Measurements from ENCODE around the gene CLMP.
A peak's percentile ranks its signal among the peaks of the same experiment; 100 is the strongest.

The CLMP gene

GRCh38 chr11:123188508-123189165 lies 6.4 kb downstream of the CLMP start:
- peak; percentile 98 for DNase-seq

DNA sequence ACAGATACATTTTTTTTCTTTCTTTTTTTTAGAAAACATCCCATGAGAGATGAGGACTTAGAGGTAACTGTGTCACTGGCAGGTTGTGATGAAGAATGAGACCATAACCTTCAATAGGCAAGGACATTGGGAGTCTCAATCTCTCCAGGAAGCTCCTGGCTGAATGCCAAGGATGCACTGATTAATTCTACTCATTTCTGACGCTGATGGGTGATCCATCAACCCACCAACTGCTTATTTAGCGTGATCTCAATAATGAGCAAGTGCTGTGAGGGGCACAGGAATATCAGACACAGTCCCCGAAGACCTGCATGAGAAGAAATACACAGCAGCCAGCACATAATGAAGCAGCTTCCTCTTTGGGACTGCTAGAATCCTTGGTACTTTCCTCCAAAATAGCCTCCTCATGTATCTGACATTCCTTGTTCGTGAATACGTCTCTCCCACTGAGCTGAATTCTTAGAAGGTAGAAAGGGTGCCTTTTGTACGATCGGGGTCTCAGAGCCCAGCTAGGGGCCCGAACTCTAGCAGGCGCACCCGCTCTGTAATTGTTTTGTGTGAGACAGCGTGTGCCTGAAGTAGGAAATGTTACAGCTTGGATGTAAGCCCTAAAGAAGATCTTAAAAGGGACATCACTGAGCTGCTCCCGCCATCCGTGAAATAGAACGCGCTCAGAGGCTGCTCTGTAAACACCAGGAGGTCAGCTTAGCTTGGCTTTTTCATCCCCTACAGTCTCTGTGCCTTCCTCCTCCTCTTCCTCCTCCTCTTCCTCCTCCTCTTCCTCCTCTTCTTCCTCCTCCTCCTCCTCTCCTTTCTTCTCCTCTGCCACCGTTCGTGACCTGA lies 7.2 kb downstream of the CLMP start:
- peak; percentile 52 for DNase-seq

DNA sequence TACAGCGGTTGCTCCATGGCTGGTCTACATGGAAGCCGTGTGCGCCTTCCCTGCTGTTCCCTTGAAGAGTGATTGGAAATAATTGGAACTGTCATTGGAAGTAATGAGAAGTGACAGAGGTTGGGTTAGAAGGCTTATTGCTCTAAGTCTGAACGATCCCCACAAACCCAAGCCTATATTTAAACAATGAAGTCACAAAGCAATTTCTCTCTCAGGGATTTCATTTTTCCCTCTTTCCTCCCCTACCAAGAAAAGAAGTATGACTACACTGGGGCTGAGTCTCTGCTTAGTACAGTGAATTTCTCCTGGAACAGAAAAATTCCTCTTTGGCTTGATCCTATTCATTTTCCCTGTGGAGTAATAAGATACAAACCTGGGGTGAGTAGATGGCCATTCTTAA lies 7.8 kb downstream of the CLMP start:
- DNase-seq = no peak

GRCh38 chr11:123186286-123186685 lies 8.8 kb downstream of the CLMP start:
- DNase-seq = no peak

GRCh38 chr11:123185326-123185725 lies 9.7 kb downstream of the CLMP start:
- DNase-seq = no peak

DNA sequence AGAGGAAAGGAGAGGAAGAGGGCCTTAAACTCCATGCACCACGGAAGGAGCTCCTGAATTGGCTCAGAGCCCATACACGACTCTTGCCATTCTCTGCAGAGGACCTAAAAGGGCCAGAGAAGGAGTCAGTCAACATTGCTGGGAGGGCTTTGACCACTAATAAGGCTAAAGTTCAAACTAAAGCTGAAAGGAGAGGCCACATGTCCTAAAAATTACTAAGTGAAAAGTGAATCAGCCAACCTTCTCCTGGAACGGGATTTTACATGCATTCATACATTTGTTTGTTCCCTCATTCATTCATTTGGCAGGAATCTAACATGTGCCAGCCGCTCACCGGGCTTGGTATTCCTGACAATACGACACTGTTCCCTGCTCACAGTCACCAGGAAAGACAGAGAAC lies 10.5 kb downstream of the CLMP start:
- DNase-seq = peak; percentile 44

DNA sequence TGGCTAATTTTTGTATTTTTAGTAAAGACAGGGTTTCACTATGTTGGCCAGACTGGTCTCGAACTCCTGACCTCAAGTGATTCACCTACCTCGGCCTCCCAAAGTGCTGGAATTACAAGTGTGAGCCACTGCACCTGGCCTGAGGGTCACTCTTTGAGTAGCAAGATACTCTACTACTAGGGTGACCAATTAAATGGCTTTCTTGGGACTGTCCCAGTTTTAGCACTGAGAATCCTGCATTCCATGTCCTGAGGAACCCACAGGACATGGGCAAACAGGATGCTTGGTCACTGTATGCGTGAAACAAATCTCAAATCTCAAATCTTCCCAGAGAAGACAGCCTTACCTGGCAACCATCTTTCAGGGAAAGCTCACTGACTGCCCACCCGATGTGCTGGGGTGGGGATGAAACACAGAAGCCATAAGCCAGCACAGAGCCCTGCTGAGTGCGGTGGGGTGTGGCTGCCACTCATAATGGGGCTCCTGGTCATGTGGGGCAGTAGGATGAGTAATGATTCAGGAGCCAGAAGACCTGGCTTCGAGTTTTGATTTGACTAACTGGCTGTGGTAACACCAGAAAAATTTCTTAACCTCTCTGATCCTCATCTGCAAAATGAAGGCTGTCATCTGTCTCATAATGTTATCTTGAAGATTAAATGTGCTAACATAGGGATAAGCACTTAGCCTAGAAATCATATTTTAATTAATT lies 11.5 kb downstream of the CLMP start:
- peak; percentile 62 for DNase-seq

- no peak for DNase-seq
Observed at GRCh38 chr11:123181767-123182500, 13.1 kb downstream of the CLMP start.

DNA sequence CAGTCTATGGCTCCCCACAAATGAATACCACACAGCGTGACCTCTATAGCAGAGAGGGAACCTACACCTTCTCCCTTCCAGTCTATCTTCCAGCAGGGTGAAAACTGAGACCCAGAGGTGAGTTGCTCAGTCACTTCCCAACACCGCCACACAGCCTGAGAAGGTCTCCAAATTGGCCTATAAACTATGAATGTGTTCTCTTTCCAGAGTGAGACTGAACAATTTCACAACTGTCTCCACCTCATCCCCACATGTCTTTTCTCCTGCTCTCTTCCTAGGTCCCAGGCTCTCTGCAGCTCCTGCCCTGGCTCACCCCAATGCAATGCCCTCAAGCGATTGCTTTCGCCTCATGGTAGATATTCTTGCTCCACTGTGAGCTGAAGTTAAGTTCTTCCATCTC lies 14.0 kb downstream of the CLMP start:
- no peak for DNase-seq

- no peak for DNase-seq
Observed at GRCh38 chr11:123180574-123180973, 14.5 kb downstream of the CLMP start.

DNA sequence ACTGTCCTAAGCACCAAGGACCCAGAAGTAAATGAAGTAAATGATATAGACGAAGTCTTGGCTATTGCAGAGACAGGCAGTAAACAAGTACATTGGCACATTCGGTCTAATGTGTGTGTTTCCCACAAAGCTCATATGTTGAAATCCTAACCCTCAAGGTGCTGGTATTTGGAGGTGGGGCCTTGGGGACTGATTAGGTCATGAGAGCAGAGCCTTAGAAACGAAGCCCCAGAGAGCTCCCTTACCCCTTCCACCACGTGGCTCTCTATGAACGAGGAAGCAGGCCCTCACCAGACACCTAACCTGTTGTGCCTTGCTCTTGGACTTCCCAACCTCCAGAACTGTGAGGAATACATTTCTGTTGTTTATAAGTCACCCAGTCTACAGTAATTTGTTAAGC lies 14.9 kb downstream of the CLMP start:
- no peak for DNase-seq

DNA sequence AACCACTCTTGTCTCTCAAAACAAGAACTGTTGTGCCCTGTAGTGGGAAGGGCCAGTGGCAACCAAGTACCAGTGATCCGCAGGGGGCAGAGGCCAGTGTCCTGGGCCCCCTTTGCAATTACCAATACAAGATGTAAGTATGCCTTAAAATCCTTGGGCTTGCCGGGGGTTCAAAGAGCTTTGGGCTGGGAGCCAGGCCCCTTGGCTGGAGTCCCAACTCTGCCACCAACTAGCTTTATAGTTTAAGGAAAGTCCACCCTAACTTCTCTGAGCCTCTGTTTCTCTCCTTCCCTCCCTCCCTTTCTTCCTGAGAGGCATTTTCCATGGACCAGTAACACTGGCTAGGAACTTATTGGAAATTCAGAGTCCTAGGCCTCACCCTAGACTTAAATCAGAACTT lies 15.5 kb downstream of the CLMP start:
- no peak for DNase-seq

DNA sequence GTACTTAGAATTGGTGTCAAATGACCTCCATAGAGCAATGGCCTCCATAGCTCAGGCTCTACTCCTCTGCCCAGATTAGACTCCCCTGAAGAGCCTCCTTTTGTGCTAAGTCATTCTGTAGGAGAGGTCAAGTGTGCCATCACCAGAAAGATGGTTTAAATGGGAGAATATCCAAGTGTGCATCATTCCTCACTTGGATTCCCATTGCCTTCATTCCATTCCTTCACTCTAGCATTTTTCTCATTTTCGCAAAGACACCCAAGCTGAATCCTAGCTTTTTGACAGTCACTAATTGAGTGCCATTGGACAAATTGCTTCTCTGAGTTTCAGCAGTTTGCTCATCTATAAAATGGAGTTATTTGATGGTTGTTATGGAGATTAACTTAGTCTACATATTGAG lies 16.9 kb downstream of the CLMP start:
- no peak for DNase-seq

- no peak for DNase-seq
Observed at GRCh38 chr11:123176785-123177184, 18.3 kb downstream of the CLMP start.

DNA sequence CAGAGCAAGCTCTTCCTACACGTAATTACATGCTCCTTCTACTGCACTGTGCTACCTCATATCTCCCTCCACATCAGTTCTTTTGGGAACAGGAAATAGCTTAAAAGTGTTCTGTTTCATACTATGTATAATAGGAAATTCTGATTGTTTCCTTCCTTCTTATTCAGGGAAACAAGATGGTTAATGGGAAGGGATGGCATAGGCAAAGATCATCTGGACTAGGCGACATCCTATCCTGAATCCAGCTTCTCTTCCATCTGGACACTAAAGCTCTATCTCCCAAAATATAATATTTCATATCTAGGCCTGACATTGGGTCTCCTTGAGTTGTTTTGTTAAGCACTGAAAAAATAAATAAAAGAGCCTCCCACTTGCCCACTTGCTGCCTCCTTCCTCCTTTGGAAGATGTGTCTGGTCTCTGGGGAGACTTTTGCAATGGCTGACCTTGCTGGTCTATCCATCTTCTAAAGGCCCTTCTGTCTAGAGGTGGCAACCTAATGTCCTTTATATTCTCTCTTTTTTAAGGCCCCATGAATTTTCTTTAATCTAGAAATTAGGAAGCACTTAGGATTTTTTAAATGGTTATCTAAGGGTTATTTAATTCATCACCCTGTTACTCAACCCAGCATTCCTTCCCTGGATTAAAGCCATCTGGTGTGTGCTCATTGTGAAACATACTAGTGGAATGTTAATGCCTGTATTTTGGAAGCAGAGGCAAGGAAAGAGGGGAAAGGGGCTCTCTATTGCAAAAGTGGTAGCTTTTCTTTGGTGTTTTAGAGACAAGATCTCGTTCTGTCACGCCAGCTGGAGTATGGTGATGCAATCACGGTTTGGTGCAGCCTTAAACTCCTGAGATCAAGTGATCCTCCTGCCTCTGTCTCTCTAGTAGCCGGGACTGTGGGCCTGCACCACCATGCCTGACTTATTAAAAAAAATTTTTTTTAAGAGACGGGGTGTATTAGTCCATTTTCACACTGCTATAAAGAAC lies 20.6 kb downstream of the CLMP start:
- DNase-seq = peak; percentile 98

GRCh38 chr11:123173856-123174186 lies 21.2 kb downstream of the CLMP start:
- no peak for DNase-seq

DNA sequence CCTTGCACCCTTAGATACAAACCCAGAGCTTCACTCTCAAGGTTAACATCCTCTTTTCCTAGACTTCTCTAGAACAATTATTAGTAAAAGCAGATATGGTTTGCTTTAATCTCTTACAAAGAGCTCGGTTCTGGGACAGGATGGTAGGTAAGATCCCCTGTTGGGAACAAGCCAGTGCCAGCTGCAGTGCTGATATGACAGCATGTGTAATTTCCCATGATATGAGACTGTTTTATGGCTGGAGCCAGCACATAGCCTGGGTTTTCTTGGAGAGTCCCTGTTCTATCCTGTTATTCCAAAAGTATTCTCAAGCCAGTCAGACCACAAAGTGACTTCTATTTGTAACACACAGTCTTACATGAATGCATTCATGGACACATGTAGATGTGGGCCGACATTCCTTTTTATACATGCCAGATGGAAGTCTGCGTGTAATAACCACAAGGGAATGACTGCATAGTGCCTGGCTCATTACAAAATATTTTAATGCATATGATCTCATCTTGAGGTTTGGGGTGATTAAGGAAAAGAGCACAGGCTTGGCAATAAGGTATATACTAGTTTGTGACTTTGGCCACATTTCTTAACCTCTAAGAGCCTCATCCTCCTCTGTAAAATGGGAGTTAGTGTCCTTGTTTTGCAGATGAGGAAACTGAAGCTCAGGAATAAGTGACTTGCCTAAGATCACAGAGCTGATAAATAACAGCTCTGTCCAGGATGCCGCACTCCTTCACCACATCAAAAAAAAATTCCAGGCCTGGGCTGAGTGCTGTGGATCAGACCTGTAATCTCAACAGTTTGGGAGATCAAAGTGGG lies 21.8 kb downstream of the CLMP start:
- peak; percentile 100 for DNase-seq

GRCh38 chr11:123170929-123171328 lies 24.1 kb downstream of the CLMP start:
- no peak for DNase-seq

GRCh38 chr11:123169821-123170220 lies 25.2 kb downstream of the CLMP start:
- no peak for DNase-seq

DNA sequence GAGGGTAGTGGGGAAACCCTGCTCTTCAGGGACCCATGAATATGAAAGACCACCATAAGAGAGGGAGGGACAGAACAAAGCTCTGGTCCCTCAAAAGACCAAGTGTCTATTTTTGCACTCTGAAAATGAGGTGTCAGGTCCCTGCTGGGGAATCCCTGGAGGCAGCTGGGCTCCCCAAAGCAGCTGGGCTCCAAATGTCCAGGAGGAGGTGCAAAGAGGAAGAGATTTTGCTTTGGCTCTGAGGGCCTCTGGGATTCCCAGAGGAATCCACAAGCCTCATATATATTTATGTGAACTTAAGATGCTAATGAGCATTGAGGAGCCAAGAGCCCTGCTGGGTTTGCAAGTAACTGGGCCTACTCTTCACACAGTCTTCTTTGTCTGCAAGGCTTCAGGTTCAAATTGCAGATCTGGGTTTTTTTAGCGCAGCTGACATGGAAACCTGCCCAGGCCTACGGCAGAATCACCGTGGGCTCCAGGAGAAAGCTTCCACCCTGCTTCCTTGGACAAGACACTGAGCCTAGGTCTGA lies 26.0 kb downstream of the CLMP start:
- DNase-seq = no peak

DNA sequence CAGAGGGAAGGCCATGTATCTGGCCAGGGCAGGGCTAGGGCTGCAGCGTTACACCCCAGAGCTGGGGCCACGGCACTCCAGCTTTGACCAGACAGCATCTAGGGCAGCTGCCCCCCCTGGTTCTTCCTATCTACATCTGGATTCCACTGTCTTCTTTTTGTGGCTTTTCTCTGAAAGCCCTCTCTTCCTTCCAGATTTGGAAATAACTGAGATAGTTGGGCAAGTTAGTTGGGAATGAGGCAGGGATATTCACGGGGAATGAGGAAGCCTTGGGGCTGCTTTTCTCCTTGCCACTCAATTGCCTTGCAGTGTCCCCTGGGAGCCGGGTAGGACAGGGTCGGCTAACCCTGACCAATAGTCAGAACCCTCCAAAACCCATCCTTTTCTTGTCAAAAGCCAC lies 26.8 kb downstream of the CLMP start:
- DNase-seq = no peak

Measured in HCEC 1CT (cell line).